Stimulated activated CD8-positive, alpha-beta memory T cell treated with anti-CD3 and anti-CD28 coated beads, Interleukin-12 subunit alpha, Interleukin-12 subunit beta, amount 100 ng/mL, for 4 hours (primary cell): ENCODE results near the gene RTN4.
A peak's percentile ranks its signal among the peaks of the same experiment; 100 is the strongest.
"Not testable (repeated sequence)": the region's sequence is repeated elsewhere in the genome, so short reads cannot be mapped to it uniquely, and the experiment has no call there.

Experiments
- DNase-seq: peaks from one replicate; pipeline ENCODE4 v3.0.0-alpha.2; 2020; ENCODE audit warnings: low read depth

The RTN4 gene

GRCh38 chr2:55063713-55064323 lies 13.6 kb upstream of the RTN4 start:
- DNase-seq: no peak

GRCh38 chr2:55063226-55063625 lies 13.0 kb upstream of the RTN4 start:
- DNase-seq: no peak

GRCh38 chr2:55062754-55063153 lies 12.5 kb upstream of the RTN4 start:
- DNase-seq: no peak

GRCh38 chr2:55061523-55062344 lies 11.5 kb upstream of the RTN4 start:
- no peak for DNase-seq

- no peak for DNase-seq
Observed at GRCh38 chr2:55059793-55060192, 9.5 kb upstream of the RTN4 start.

- no peak for DNase-seq
Observed at GRCh38 chr2:55057474-55057873, 7.2 kb upstream of the RTN4 start.

- no peak for DNase-seq
Observed at GRCh38 chr2:55056024-55056521, 5.8 kb upstream of the RTN4 start.

GRCh38 chr2:55054106-55054875 lies 4.0 kb upstream of the RTN4 start:
- DNase-seq: no peak

- not testable (repeated sequence) for DNase-seq
Observed at GRCh38 chr2:55053225-55053624, 3.0 kb upstream of the RTN4 start.

- DNase-seq: no peak
Observed at GRCh38 chr2:55052129-55053061, 2.1 kb upstream of the RTN4 start.

- no peak for DNase-seq
Observed at GRCh38 chr2:55051026-55051866, 995 bp upstream of the RTN4 start.

GRCh38 chr2:55049821-55050099 lies 491 bp downstream of the RTN4 start:
- DNase-seq: no peak

GRCh38 chr2:55049043-55049820 lies 1.0 kb downstream of the RTN4 start:
- peak; percentile 39 for DNase-seq

- DNase-seq: no peak
Observed at GRCh38 chr2:55048508-55049042, 1.7 kb downstream of the RTN4 start.

GRCh38 chr2:55047677-55048299 lies 2.5 kb downstream of the RTN4 start:
- no peak for DNase-seq

GRCh38 chr2:55045780-55046179 lies 4.5 kb downstream of the RTN4 start:
- DNase-seq: no peak

GRCh38 chr2:55043841-55044240 lies 6.4 kb downstream of the RTN4 start:
- no peak for DNase-seq

GRCh38 chr2:55038428-55038827 lies 11.8 kb downstream of the RTN4 start:
- no peak for DNase-seq

- no peak for DNase-seq
Observed at GRCh38 chr2:55035716-55036115, 14.5 kb downstream of the RTN4 start.
